Effector CD4-positive, alpha-beta T cell (primary cell): ENCODE data around the gene BCOR.

Experiments
- DNase-seq: peaks from one replicate; pipeline ENCODE4 v3.0.0-alpha.2; 2020

Gene BCOR

GRCh38 chrX:40084471-40085101 is 13.2 kb downstream of the BCOR start:
- no peak for DNase-seq

GRCh38 chrX:40083979-40084359 is 13.8 kb downstream of the BCOR start:
- no peak for DNase-seq

DNA sequence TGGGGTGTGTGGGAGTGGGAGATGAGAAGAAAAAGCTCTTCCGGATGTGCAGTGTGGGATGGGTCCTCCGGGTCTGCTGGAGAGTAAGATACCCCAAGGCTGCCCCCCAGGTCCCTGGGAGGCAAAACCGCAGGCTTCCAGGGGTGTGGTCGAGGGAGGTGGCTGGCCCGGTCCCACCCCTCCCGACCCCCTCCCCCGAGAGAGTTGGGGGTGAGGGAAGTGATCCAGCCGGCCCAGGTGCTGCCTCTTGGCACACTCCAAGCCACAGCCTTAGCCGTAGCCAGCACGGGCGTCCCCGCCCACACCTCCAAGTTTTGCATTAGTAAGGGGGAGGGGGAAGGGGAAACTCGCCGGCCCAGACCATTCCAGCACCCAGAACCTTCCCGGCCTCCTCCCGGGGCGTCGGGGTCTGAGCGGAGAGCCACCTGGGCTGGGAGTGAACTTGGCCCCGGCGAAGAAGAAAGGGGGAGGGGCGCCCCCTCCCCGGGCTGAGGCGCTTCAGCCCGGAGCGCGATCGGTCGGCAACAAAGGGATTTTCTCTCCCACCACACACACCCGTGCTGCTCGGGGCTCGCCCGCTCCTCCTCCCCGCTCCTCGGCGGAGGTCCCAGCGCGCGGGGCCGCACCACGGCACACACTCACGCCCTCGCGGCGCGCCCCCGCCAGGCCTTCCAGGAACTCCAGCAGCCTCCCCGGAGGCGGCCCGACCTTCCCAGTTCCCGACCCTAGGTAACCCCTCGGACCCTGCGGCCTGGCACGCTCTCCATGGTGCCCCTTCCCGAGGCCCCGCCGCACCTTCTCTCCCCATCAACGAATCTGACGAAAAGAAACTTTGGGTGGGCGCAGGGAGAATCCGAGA is 14.4 kb downstream of the BCOR start:
- no peak for DNase-seq

DNA sequence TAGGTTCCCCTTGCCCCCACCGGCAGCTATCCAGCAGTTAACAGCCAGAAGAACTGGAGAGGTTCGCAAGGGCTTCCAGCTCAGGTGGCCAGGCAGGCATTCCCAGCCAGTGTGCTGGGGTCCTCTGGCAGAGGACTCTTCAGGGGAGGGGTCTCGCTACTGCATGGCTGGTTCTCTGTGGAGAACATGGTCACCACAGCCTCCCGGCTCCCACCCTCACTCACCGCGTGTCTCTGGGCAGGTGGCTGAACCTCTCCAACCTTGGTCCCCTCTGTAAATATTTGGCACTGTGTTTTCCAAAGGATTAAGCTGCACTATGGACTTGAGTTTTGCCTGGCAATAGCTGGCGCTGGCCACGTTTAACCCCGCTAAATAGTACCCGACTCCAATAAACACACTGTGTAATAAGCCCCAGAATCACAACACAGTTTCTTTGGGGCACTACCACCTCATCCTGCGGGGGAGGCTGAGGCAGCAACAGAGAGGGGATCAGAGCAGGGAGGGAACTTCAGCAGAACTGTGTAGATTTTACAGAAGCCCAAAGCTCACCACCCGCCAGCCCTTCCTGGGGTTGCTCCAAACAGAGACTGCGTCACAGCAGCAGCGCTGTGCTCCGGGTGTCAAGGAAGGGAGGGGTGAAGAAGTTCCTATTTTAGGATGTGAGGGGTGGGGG is 15.2 kb downstream of the BCOR start:
- no peak for DNase-seq

GRCh38 chrX:40081679-40082068 is 16.1 kb downstream of the BCOR start:
- DNase-seq: no peak

DNA sequence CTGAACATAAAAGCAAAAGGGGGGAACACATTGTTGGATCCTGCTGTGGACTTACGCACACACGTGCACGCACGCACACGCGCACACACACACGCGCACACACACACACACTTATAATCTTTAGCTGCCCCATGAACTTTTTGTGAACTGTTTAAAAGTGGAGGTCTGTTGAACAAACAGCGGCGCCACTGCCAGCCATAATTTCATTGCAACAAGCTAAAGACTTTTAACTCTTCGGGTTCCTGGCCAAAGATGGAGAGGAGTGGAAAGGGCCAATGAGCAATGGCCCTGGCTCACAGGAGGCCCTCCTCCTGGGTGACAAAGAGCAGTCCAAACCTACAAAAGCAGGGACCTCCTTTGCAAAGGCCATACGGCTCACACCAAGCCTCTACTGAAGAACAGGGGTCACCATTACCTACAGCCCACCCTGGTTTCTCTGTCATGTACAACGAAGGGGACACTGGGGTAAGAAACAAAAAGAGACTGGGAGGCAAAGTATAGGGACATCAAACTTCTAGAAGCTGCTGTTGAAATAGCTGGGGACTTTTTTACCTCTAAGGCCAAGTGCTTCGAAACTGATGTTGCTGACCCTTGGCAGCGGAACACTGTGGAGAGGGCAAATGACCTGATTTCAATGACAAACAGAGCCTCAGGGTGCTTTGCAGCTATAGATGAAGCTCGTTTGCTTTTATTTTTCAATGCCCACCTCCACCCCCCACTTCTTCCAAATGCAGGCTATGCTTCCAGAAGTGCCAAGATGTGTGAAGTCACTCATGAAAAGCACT is 16.7 kb downstream of the BCOR start:
- no peak for DNase-seq

- DNase-seq: no peak
Measured at GRCh38 chrX:40079572-40079971, 18.2 kb downstream of the BCOR start.

- DNase-seq: no peak
Measured at GRCh38 chrX:40078489-40079227, 19.1 kb downstream of the BCOR start.

GRCh38 chrX:40077906-40078305 is 19.9 kb downstream of the BCOR start:
- DNase-seq: no peak

DNA sequence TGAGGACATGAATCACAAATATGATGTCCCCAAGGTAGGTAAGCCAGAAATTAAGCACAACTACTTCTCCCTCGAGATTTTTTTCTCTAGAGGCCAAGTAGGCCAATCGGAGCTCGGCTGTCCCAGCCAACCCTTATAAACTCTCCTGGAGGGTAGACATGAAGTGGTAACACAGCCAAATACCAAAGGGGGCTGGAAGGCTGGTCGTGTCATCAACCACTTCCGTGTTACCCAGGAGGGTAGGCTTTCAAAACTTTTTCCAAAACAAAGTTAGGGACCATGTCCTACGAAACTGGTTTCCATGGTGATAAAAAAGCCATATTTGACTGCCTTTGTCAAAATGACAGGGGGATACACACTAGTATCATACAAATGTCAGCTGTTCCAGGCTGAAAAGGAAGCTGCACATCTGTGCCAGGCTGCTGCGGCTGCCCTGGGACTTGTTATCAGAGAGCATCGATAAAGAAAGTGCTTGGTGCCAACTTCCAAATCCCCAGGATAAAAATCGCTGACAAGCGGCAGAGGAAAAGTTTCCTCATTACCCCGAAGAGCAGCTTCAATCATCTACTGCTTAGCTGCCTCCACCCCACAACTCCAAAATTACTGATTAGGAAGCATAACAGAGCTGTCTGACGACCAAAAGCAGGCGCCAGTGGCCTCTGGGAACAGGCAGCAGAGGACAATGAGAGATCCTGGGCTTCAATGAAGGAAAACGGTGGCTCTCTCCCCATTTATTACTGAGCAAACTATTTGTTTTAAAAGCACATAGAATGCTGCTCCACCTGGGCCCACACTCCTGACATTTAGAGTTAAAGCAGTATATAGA is 20.8 kb downstream of the BCOR start:
- DNase-seq: no peak

DNA sequence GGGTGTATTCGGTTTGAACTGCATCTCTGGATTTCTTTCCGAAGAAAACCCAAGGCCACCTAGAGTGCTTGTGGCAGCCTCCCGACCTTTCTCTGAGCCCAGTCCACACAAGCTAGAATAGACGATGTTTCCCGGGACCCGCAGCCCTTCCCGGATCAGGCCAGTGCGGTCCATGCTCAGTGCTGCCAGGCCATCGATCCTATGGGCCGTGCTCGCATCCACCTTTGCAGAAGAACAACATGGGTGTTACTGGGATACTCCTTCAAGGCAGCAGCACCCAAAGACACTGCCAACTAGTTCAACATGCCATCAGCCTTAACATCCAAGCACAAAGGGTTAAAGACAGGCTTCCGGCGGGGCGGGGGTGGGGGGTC is 22.8 kb downstream of the BCOR start:
- no peak for DNase-seq

DNA sequence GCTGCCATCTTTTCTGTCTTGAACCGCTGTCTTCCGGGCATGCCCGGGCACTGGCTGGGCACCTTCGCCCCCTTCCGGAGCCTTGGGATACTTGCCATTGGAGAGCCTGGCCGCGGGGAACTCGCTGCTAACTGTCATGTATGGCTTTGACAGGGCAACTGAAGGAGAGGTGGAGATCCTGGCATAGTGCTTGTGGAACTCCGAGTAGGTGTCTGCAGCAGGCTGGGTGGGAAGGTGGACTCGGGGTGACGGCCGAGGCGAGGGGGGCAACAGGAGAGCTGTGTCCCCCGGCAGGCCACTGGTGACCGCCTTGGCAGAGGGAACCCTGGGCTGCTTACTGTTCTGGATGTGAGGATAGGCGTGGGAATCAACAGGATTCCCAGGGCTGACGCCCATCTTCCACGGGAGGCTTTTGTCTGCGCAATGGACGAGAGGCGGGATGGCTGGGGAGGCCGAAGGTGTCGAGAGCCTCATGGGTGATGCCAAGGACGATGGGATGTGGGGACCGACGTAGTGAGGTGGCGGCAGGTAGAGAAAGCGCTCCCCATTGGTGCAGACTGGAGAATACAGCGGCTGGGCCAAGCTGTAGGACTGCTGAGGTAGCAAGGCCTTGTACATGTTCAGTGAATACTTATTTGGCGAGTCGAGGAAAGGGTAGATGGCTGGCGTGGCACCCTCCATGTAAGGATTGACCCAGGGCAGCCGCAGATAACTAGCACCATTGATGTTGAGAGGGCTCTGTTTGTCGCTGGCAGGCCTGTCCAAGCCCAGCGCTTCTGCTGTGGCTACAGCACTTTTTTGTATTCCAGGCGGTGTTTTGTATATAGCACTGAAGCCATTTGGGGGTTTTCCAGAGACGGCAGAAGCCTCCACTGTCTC is 23.4 kb downstream of the BCOR start:
- no peak for DNase-seq

- DNase-seq: no peak
Measured at GRCh38 chrX:40073439-40074054, 24.2 kb downstream of the BCOR start.

DNA sequence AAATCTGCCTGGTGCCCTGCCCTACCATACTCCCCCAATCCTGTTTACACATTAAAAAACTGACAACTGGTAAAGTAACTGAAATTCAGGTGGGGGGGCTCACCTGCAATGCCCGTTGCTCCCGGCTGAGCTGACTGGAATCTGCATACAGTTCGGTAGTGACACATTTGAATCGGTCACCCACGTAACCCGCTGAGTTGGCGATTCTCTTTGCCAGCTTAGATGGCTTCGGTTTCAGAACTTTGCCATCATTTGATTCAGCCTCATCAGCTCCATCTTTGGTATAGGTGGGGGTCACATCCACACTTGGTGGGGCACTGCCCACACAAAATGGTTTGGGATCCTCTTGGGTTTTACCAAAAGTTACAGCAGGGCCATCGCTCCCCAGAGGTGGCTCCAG is 25.5 kb downstream of the BCOR start:
- no peak for DNase-seq

DNA sequence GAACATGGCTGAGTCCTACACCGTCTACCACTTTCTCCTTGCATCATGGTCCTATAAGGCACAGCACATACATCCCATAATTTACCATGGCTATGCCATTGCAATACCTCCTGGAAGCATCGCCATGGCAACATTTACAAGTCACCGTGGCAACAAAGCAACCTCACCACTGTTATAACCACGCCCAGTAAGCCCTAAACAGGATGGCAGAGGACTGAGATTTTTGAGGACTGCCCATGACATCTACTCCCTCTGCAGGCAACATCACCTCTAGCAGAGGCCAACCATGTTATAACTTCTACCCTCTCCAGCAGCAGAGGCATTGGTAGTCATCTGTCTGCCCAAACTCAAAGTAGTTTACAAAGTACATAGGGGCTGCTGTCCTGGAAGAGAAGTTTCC is 29.7 kb downstream of the BCOR start:
- DNase-seq: no peak

- no peak for DNase-seq
Measured at GRCh38 chrX:40066700-40067099, 31.1 kb downstream of the BCOR start.

GRCh38 chrX:40065296-40066046 is 32.3 kb downstream of the BCOR start:
- no peak for DNase-seq

GRCh38 chrX:40064055-40064597 is 33.6 kb downstream of the BCOR start:
- DNase-seq: no peak

- DNase-seq: no peak
Measured at GRCh38 chrX:40063555-40063954, 34.2 kb downstream of the BCOR start.
